Stimulated activated CD4-positive, alpha-beta T cell treated with anti-CD3 and anti-CD28 coated beads, Interleukin-2, amount 100 ng/mL, for 48 hours (primary cell): Measurements from ENCODE around the gene GPX4.
A peak's percentile ranks its signal among the peaks of the same experiment; 100 is the strongest.
"Not testable (repeated sequence)": the region's sequence is repeated elsewhere in the genome, so short reads cannot be mapped to it uniquely, and the experiment has no call there.

ENCODE experiments used
- DNase-seq, 2 donors: peaks; one replicate each; pipeline ENCODE4 v3.0.0-alpha.2; 2020

GPX4 gene

DNA sequence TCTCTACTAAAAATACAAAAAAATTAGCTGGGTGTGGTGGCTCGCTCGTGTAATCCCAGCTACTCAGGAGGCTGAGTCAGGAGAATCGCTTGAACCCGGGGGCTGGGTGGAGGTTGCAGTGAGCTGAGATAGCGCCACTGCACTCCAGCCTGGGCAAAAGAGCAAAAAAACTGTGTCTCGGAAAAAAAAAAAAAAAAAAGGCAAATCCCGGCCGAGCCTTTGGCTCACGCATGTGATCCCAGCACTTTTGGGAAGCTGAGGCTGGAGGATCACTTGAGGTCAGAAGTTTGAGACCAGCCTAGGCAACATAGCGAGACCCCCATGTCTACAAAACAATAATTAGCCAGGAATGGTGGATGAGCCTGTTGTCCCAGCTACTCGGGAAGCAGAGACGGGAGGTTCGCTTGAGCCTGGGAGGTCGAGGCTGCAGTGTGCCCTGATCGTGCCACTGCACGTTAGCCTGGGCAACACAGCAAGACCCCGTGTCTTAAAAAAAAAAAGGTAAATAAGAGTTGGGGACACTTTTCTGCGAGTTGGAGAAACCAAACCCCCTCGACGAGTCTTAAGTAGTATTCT lies 574 bp upstream of the GPX4 start:
- DNase-seq: no peak

DNA sequence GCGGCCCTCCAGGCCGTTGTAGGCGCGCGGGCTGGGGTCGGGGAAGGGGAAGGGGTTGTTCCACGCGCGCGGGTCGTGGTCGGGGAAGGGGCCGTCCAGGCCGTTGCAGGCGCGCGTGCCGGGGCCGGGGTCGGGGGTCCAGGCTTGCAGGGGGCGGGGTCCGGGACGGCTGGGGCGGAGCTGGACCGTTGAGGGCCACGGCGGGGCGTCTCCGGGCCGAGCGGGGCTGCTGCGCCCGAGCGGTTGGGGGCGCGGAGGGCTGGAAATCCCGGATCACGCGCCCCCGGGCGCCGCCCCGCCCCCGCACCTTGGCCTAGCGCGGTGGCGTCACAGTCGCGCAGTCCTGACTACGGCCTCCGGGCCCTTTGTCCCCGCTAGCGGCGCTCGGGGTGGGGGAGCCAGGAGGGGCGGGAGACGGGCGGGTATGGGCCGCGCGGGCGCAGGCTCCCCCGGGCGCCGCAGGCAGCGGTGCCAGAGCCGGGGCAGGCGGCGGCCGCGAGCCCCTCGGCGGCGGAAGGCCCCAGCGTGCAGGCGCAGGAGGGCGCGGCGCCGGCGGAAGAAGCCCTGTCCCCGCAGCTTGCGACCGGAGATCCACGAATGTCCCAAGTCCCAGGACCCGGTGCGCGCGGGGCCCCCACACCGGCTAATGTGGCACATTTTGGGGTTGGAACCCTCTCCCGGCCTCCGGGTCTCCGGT lies 665 bp downstream of the GPX4 start:
- peak; percentile 63 to 69 for DNase-seq

DNA sequence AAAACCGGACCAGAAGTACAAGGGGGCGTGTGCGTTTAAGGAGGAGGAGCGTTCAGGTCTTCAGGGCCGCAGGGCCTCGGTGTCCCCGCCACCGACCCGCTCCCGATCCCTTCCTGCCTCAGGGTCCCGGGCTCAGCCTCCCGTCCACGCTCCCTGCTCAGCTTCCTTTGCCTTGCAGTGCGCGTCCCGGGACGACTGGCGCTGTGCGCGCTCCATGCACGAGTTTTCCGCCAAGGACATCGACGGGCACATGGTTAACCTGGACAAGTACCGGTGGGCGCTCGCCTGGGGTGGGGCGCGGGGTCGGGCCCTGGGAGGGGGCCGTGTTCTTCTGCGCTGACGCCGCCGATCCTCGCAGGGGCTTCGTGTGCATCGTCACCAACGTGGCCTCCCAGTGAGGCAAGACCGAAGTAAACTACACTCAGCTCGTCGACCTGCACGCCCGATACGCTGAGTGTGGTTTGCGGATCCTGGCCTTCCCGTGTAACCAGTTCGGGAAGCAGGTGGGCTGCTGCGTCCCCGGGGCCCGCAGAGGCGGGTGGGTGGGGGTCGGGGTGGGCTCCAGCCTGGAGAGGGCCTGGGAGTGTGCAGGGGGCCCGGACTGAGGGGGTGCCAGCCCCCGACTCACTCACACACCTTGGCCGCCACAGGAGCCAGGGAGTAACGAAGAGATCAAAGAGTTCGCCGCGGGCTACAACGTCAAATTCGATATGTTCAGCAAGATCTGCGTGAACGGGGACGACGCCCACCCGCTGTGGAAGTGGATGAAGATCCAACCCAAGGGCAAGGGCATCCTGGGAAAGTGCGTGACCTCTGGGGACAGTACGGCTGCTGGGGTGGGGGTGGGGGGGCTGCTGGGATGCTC lies 1.4 kb downstream of the GPX4 start:
- DNase-seq: no peak

DNA sequence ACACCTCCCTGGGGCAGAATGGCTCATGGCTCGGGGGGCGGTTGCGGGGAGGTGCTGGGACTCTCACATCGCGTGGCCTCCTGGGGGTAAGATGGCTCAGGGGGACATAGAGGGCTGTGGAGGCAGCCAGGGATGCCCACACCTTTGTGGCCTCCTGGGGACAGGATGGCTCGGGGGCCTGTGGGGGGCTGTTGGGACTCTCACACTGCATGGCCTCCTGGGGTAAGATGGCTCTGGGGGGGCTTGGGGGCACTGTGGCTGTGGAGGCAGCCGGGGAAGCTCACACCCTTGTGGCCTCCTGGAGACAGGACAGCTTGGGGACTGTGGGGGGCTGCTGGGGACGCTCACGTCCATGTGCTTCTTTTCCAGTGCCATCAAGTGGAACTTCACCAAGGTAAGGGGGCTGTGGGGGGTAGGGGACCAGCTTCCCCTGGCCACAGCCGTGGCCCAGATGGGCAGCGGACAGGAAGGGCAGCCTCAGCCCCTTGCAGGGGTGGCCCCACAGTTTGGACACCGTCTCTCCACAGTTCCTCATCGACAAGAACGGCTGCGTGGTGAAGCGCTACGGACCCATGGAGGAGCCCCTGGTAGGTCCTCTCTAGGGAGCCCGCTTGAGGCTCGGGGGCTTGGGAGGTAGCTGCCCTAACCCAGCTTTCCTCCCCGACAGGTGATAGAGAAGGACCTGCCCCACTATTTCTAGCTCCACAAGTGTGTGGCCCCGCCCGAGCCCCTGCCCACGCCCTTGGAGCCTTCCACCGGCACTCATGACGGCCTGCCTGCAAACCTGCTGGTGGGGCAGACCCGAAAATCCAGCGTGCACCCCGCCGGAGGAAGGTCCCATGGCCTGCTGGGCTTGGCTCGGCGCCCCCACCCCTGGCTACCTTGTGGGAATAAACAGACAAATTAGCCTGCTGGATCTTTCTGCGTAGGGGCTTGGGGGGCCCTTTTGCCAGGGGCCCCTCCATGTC lies 2.4 kb downstream of the GPX4 start:
- DNase-seq: no peak

DNA sequence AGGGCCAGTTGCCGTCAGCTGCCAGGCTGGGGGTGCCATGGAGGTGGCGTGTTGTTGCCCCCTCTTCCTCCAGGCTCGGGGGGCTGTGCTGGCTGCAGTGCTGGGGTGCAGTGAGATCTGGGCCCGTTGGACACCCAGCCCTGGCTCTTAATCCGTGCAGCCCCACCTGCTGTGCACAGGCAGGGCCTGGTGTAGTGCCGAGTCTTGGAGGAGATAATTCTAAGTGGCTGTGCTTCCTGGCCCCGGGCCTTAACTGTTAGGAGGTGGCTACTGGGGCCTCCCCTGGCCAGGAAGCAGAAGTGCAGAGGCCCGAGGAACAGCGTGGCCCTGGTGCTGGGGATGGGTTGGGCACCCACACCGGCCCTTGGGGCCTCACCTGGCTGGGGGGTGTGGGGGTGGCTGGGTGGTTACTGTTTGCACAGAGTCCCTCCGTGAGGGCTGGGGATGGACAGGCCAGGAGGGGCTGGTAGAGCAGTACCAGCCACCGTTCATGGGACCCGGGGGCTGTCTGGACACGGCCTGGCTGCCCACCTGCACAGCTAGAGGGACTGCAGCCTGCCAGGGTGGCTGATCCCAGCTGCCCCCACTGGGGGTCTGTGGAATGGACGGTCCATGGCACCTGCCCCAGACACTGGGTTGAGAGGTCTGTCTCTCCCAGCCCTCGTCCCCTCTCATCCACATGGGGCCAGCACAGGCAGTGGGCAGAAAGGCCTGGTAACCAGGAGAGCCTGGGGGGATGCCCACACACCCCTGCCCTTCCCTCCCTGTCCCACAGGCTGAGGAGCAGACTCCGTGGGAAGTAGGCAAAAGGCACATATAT lies 3.3 kb downstream of the GPX4 start:
- no peak for DNase-seq

DNA sequence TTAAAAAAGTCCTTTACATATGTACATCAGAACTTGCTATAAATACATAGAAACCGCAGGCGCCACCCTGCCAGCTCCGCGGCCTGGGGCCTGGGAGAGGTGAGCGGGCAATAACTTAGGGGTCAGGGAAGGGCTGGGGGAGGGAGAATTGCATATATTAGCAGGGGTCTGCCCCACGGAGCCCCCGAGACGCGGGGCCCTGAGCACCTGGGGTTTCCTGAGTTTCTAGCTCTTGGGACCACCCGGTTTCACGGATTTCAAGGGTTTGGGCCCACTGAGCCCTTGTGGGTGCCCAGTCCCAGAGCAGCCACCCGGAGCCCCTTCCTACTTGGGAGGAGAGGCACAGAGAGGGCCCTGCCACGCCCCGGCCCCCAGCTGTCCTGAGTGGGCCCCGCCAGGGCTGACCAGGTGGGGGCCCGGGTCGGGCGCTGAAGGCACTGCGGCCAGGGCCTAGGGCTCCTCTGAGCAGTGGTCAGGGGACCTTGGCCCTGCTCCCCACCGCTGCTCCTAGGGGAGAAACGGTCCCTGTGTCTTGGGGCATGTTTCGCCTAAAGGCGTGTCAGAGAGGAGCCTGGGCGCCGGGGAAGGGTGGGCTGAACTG lies 4.0 kb downstream of the GPX4 start:
- no peak for DNase-seq

DNA sequence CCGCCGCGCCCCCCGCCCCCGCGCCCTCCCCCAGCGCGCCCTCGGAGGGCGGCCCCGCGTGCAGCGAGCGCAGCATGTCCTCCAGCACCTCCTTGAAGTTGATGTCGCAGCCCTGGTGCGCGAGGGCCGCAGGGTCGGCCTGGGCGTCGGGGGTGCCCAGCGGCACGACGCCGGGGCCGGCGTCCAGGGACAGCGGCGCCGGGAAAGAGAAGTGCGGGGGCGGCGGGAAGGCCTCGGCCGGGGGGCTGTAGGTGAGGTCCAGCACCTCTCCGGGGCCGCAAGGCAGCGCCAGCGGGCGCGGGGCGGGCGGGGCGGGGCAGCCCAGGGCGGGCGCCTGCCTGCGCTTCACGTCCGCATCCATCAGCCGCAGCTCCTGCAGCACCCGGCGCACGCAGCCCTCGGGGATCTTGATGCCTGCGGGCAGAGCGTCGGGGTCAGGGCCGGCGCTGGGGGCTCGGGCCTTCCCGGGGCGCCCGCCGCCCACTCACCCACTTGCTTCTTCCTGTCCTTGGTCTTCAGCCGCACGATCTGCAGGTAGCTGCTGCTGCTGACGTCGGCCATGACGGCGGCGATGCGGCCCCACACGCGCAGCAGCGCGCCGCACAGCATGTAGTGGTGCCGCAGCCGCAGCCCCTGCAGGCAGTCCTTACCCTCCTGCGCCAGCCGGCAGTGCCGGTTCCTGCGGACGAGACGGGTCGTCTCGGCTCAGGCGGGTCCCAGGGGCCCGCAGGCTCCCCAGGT lies 4.7 kb downstream of the GPX4 start:
- no peak for DNase-seq

DNA sequence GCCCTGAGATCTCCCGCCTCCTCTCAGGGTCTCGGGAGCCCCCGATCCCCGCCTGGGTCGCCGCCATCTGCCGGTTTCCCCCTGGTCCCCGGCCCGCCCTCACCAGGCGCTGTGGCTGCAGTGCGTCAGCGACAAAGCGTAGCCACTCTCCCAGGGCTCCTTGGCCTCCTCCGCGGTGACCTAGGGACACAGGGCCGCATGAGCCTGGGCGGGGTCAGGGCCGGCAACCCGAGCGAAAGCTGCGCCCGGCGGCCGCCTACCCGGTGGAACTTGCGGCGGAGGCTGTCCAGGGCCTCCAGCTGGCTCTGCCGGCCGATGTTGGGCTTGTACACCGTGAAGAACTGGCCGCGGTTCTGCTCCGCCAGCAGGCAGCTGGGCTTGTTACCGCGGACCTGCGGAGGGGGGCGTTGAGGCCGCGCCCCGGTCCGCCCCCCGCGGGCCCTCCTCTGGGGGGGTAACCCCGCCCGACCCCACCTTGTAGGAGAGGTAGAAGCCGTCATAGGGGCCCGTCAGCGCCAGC lies 5.3 kb downstream of the GPX4 start:
- DNase-seq: no peak

DNA sequence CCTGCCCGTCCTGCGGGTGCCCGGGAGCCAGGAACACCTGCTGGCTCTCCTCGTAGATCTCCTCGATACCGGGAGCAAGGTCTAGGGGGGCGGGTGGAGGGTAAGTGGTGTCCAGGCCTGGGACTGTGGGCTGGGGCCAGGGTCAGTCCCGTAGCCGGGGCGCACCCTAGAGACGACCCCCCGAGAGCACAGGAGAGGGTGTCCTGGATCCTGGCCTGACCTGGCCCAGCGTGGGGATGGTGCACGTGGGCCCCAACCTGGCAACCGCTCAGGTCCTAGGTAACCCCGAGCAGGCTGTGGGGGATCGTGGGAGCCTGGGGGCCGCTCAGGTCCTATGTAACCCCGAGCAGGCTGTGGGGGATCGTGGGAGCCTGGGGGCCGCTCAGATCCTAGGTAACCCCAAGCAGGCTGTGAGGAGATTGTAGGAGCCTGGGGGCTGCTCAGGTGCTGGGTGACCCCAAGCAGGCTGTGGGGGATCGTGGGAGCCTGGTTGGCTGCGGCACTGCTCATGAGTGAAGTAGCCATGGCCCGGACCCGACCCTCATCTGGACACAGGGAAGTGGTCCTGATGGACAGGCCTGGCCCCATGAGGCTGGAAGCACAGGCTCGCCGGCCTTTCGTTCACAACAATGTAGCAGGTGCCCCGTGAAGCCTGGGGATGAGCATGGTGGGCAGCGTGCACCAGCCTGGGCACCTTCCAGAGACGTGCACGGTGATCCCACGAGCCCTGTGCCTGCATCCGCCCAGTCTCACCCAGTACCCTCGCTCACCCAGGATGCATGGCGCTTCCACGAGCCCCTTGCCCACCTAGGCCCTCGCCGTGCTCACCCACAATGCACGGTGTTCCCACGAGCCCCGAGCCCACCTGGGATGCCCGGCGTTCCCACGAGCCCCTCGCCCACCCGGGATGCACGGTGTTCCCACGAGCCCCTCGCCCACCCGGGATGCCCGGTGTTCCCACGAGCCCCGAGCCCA lies 6.2 kb downstream of the GPX4 start:
- no peak for DNase-seq

DNA sequence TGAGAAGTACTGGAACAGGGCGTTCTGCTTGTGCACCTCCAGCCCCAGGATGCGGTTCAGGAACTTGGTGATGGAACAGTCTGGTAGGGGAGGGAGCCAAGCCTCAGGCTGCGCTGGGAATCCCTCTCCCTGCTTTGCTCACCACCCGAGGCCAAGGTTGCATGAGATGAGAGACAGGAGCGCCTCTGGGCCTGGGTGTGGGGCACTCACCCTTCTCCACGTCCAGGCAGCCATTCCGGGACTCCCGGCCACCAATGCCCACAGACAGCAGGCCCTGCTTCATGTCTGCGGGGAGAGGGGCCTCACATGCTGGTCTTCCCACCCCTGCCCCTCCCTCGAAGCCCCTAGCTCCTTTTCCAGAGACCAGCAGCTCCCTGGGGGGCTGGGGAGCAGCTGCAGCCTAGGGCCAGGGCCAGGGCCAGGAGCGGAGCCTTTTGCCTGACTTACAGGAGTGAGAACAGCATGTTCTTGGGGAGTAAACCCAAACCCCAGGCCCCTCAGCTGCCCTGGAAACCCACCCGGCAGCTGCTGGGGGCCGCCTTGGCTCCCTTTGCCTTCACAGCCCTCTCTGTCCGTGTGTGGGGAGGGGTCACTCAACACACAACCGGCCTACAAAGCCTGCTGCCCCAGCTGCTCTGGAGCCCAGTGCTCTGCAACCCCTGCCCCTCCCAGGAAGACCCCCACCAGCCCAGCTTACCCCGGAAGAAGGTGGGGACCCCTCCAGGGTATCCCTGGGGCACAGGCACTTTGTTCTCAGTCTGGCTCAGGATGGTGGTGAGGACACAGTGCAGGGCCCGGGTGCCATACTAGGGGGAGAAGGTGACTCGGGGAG lies 7.2 kb downstream of the GPX4 start:
- no peak for DNase-seq

DNA sequence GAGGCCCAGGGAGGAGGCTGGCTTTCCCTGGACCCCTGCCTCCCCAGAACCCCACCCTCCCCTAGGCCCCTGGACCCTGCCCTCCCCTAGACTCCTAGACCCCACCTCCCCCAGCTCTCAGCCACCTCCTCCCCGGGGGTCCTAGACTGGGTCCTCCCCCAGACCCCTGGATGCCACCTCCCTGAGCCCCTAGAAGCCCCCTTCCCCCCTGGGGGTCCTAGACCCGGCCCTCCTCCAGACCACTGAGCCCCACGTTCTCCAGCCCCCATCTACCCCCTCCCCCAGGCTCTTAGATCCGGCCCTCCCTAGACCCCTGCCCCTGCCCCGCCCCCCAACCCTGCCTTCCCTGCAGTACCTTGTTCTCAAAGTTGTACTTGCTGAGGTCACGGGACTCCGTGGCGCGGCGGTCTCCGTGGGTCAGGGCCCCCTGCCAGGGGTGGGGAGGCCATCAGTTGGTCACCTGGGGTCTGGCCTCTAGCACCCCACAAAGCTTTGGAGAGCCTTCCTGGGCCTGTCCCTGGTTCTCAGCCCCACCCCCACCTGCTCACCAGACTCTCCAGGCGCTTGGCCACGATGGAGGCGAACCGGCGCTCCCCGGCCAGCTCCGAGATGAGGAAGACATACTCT lies 8.0 kb downstream of the GPX4 start:
- no peak for DNase-seq

DNA sequence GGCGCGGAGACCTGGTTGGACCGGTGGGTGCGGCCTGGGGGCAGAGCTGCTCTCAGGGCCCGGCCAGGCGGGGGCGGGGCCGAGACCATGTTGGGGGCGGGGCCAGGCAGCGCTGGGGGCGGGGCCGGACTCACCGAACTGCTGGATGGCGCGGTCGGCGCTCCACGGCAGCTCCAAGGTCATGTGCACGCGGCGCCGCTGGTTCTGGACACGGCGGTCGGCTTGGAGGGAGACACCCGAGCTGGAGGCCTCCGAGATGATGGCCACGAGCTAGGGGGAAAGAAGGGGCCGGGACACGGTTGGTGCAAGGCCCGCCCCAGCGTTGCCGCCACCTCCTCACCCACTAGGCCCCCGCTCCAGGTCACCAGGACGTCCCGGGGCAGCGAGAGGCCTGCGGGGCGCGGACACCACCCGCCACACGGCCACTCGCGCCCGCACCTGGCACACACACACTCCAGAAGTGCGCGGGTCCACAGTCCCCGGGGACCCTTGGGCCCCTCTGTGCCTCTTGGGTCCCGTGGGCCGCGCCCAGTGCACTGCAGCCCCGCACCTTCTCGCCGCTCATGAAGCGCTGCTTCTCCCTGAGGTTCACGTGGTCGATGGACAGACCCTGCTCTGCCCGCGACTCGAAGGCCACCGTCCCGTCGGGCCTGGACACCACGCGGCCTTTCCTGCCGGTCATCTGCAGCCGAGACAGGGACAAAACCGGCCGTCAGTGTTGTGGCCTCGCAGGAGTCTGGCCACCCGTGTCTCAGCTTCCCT lies 8.7 kb downstream of the GPX4 start:
- DNase-seq: no peak

DNA sequence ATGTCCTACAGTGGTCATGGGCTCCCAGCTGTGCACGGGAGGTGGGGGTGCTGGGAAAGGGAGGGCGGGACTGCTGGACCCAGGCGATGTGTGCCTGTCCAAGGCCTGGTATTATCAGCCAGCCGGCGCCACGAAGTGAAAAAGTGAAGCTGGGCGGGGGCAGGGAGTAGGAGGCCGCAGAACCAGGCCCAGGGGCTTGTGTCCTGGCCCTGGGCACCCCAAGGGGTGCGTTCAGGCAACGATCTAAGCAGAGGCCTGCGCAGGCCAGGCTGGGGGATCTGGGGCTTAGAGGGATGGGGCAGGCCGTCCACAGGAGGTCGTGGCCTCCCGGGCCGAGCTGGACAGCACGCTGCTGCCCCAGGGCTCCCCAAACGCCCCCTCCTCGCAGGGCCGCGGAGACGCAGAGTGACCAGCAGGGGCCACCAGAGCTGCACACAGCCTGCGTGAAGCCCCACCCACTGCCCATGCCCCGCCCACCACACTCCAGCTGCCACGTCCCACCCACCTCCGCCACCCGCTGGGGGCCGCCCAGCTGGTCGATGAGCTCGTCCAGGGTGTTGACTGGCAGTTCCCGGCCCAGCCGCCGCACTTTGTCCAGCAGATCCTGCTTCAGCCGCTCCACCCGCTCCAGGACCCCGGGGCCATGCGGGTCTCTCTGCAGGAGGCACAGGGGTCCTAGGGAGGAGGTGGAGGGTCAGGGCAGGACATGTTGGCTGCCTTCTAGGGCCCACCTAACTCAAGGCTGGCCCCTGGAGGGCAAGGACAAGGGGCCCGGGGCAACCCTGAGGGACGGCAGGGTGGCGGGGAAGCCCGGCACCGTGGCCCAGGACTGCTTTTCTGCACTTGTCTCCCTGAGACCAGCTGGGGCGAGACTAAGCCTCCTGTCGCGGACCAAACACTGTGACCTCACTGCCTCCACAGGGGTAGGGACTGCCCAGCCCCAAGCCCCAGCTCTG lies 9.5 kb downstream of the GPX4 start:
- peak; percentile 80 to 82 for DNase-seq

DNA sequence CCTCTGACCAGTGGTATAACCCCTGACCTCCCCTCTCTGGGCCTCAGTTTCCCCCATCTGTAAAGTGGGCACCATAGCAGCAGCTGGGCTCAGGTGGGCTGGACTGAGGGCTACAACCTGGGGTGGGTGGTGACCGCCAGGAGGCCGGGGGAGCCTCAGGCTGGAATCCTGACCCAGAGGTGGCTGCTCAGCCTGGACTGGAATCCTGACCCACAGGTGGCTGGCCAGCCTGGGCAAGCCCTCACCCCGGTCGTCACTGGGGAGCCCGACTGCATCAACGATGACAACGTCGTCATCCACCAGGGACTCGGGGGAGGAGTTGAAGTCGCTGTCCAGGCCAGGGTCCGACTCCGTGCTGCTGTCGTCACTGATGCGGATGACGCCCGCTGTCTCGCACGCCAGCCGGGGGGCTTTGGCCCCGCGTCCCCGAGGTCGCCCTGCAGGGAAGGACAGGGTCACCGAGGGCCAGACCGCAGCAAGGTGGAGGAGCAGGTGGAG lies 10.2 kb downstream of the GPX4 start:
- DNase-seq: no peak

DNA sequence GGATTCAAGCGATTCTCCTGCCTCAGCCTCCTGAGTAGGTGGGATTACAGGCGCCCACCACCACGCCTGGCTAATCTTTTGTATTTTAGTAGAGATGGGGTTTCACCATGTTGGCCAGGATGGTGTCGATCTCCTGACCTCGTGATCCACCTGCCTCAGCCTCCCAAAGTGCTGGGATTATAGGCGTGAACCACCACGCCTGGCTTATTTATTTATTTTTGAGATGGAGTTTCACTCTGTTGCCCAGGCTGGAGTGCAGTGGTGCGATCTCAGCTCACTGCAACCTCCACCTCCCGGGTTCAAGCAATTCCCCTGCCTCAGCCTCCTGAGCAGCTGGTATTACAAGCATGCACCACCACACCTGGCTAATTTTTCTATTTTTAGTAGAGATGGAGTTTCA lies 10.9 kb downstream of the GPX4 start:
- DNase-seq: not testable (repeated sequence)
